ENCODE data around the gene COL11A2. TPM values are rescaled to one million over a fixed set of nuclear protein-coding genes. Genes with fewer than 3 reads are reported as not detected.

Gene COL11A2
- total RNA-seq, 5 donors from 2014 or later (not counting 1 experiment from before 2014, with no cell fraction given), result 1.3 to 9.7 (median 2.7) TPM

- ChIA-PET POLR2A (interaction anchor here in 1 of 2 donors (0.6 kb wide), 1 partner anchor 123 kb away, joined by 3 read pairs; no protein-coding TSS in a partner anchor), CTCF (interaction anchor here in 1 of 2 donors (1.1 kb wide), 1 partner anchor 101 kb away, joined by 3 read pairs; no protein-coding TSS in a partner anchor)
- DNase-seq (no peak), ATAC-seq (replicated peaks in 1 of 4) (no peak)
- Histone ChIP-seq H3K36me3 (ENCODE audit: control insufficient read depth in 2 of 2, extremely low read depth in 1 of 2, insufficient read depth in 1 of 2, low read length in 1 of 2) (peaks cover 8 to 41% of the 10 kb centered on the region in 2 donors), H3K4me1 (ENCODE audit: control insufficient read depth in 1 of 2, extremely low read depth in 1 of 2, insufficient read depth in 2 of 2, low read length in 2 of 2) (peaks cover 7 to 47% of the 10 kb centered on the region in 2 experiments), H3K4me3 (ENCODE audit: control insufficient read depth in 1 of 2, extremely low read depth in 1 of 2, low read length in 1 of 2) (no peak overlapping the region), H3K27me3 (replicated peaks in 1 of 2; ENCODE audit: control insufficient read depth in 2 of 2, extremely low read depth in 1 of 2, insufficient read depth in 2 of 2, low read length in 1 of 2) (peaks cover 0 to 25% of the 10 kb centered on the region in 2 experiments), H3K27ac (ENCODE audit: low read length) (no peak overlapping the region), H3K9me3 (no peaks in the 10 kb centered on the region)
- Mint-ChIP-seq H3K4me1 (peaks cover 34 to 45% (median 38%) of the 10 kb centered on the region in 3 donors), H3K27me3 (peaks cover 8 to 18% of the 10 kb centered on the region in 2 donors), H3K9me3 (no peaks in the 10 kb centered on the region), H3K27ac (no peak overlapping the region), H3K36me3 (peaks cover 31% of the 10 kb centered on the region), H3K4me3 (no peak overlapping the region)
- 97% methylated on average over 12 of the region's 15 CpGs for WGBS (ENCODE audit: insufficient coverage)
Observed at GRCh38 chr6:33195304-33196165, 3.3 kb upstream of the COL11A2 start.

- Histone ChIP-seq H3K27ac (ENCODE audit: low read length) (no peak overlapping the region), H3K9me3 (no peaks in the 10 kb centered on the region), H3K36me3 (ENCODE audit: control insufficient read depth in 2 of 2, extremely low read depth in 1 of 2, insufficient read depth in 1 of 2, low read length in 1 of 2) (peaks cover 8 to 41% of the 10 kb centered on the region in 2 donors), H3K4me1 (ENCODE audit: control insufficient read depth in 1 of 2, extremely low read depth in 1 of 2, insufficient read depth in 2 of 2, low read length in 2 of 2) (peaks cover 4 to 43% of the 10 kb centered on the region in 2 experiments), H3K27me3 (replicated peaks in 1 of 2; ENCODE audit: control insufficient read depth in 2 of 2, extremely low read depth in 1 of 2, insufficient read depth in 2 of 2, low read length in 1 of 2) (peaks cover under 1 to 34% of the 10 kb centered on the region in 2 experiments), H3K4me3 (ENCODE audit: control insufficient read depth in 1 of 2, extremely low read depth in 1 of 2, low read length in 1 of 2) (no peak overlapping the region)
- DNase-seq (no peak), ATAC-seq (replicated peaks in 1 of 4) (no peak)
- POLR2A ChIA-PET, result interaction anchor here (0.6 kb wide), 2 partner anchors 122 to 1050 kb away, joined by 3 read pairs; no protein-coding TSS in a partner anchor
- no peak overlapping the region for H3K4me3 Mint-ChIP-seq
- H3K4me1 Mint-ChIP-seq, result peaks cover 35 to 42% (median 36%) of the 10 kb centered on the region in 3 donors
- WGBS (ENCODE audit: insufficient coverage), result 80% methylated on average over 2 of the region's 8 CpGs
- H3K27ac Mint-ChIP-seq, result peak overlapping the region in 1 of 2 donors; percentile 4
- CTCF ChIA-PET, result interaction anchor here in 1 of 2 donors (1.1 kb wide), 1 partner anchor 102 kb away, joined by 3 read pairs; no protein-coding TSS in a partner anchor
- peaks cover 31% of the 10 kb centered on the region for H3K36me3 Mint-ChIP-seq
- peaks cover 15 to 25% of the 10 kb centered on the region in 2 donors for H3K27me3 Mint-ChIP-seq
- no peaks in the 10 kb centered on the region for H3K9me3 Mint-ChIP-seq
Observed at GRCh38 chr6:33194431-33194979, 2.2 kb upstream of the COL11A2 start.

- Mint-ChIP-seq H3K4me1 (peaks cover 28 to 33% (median 29%) of the 10 kb centered on the region in 3 donors), H3K27me3 (peaks cover 16 to 29% of the 10 kb centered on the region in 2 donors), H3K9me3 (no peaks in the 10 kb centered on the region), H3K27ac (peak overlapping the region in 1 of 2 donors; percentile 72), H3K36me3 (peaks cover 31% of the 10 kb centered on the region), H3K4me3 (peak overlapping the region; percentile 52 to 82 (median 53))
- WGBS (ENCODE audit: insufficient coverage), result no CpG with 5 or more reads among the region's 6 CpGs
- ChIA-PET CTCF (interaction anchor here in 1 of 2 donors (0.9 kb wide), 1 partner anchor 174 kb away, joined by 4 read pairs; no protein-coding TSS in a partner anchor), POLR2A (no interaction called here)
- DNase-seq (no peak), ATAC-seq (replicated peaks in 1 of 4) (no peak)
- H3K9me3 ChIP-seq, result no peaks in the 10 kb centered on the region
- H3K4me1 ChIP-seq (ENCODE audit: control insufficient read depth in 1 of 2, extremely low read depth in 1 of 2, insufficient read depth in 2 of 2, low read length in 2 of 2), result peaks cover 2 to 34% of the 10 kb centered on the region in 2 experiments
- peaks cover 2 to 43% of the 10 kb centered on the region in 2 experiments for H3K27me3 ChIP-seq (replicated peaks in 1 of 2; ENCODE audit: control insufficient read depth in 2 of 2, extremely low read depth in 1 of 2, insufficient read depth in 2 of 2, low read length in 1 of 2)
- H3K27ac ChIP-seq (ENCODE audit: low read length), result no peak overlapping the region
- H3K36me3 ChIP-seq (ENCODE audit: control insufficient read depth in 2 of 2, extremely low read depth in 1 of 2, insufficient read depth in 1 of 2, low read length in 1 of 2), result peaks cover 8 to 41% of the 10 kb centered on the region in 2 donors
- H3K4me3 ChIP-seq (ENCODE audit: control insufficient read depth in 1 of 2, extremely low read depth in 1 of 2, low read length in 1 of 2), result no peak overlapping the region
Observed at GRCh38 chr6:33193619-33194018, 1.4 kb upstream of the COL11A2 start.

GRCh38 chr6:33192671-33193602 is 670 bp upstream of the COL11A2 start:
- peak overlapping the region; percentile 38 to 65 for H3K4me3 ChIP-seq (ENCODE audit: control insufficient read depth in 1 of 2, extremely low read depth in 1 of 2, low read length in 1 of 2)
- no peaks in the 10 kb centered on the region for H3K9me3 ChIP-seq
- Mint-ChIP-seq H3K4me1 (peaks cover 21 to 26% (median 22%) of the 10 kb centered on the region in 3 donors), H3K9me3 (no peaks in the 10 kb centered on the region), H3K36me3 (peaks cover 37% of the 10 kb centered on the region), H3K4me3 (peak overlapping the region; percentile 73 to 82 (median 78)), H3K27ac (peak overlapping the region in 1 of 2 donors; percentile 72), H3K27me3 (peaks cover 17 to 36% of the 10 kb centered on the region in 2 donors)
- WGBS (ENCODE audit: insufficient coverage), result under 1% methylated on average over 31 of the region's 72 CpGs
- CTCF ChIA-PET, result interaction anchor here in 1 of 2 donors (0.9 kb wide), 1 partner anchor 174 kb away, joined by 4 read pairs; no protein-coding TSS in a partner anchor
- DNase-seq (peak in 9 of 35 experiments; percentile 21 to 52 (median 41)), ATAC-seq (replicated peaks in 1 of 4) (peak; percentile 29 to 45 (median 39))
- POLR2A ChIA-PET, result no interaction called here
- H3K27ac ChIP-seq (ENCODE audit: low read length), result no peak overlapping the region
- H3K27me3 ChIP-seq (replicated peaks in 1 of 2; ENCODE audit: control insufficient read depth in 2 of 2, extremely low read depth in 1 of 2, insufficient read depth in 2 of 2, low read length in 1 of 2), result peaks cover 2 to 46% of the 10 kb centered on the region in 2 experiments
- H3K4me1 ChIP-seq (ENCODE audit: control insufficient read depth in 1 of 2, extremely low read depth in 1 of 2, insufficient read depth in 2 of 2, low read length in 2 of 2), result peaks cover 2 to 27% of the 10 kb centered on the region in 2 experiments
- peaks cover 8 to 41% of the 10 kb centered on the region in 2 donors for H3K36me3 ChIP-seq (ENCODE audit: control insufficient read depth in 2 of 2, extremely low read depth in 1 of 2, insufficient read depth in 1 of 2, low read length in 1 of 2)

GRCh38 chr6:33191383-33192104 is 723 bp downstream of the COL11A2 start:
- H3K36me3 Mint-ChIP-seq, result peaks cover 39% of the 10 kb centered on the region
- peak overlapping the region; percentile 15 to 82 (median 32) for H3K4me3 Mint-ChIP-seq
- peaks cover 26 to 46% of the 10 kb centered on the region in 2 donors for H3K27me3 Mint-ChIP-seq
- no peak overlapping the region for H3K27ac Mint-ChIP-seq
- ATAC-seq (replicated peaks in 1 of 4), result no peak
- ChIA-PET CTCF (interaction anchor here in 1 of 2 donors (0.5 kb wide), 2 partner anchors 44 to 126 kb away, joined by 3 to 6 read pairs; no protein-coding TSS in a partner anchor), POLR2A (no interaction called here)
- H3K4me3 ChIP-seq (ENCODE audit: control insufficient read depth in 1 of 2, extremely low read depth in 1 of 2, low read length in 1 of 2), result peak overlapping the region; percentile 7 to 12
- H3K27me3 ChIP-seq (replicated peaks in 1 of 2; ENCODE audit: control insufficient read depth in 2 of 2, extremely low read depth in 1 of 2, insufficient read depth in 2 of 2, low read length in 1 of 2), result peaks cover 2 to 50% of the 10 kb centered on the region in 2 experiments
- peaks cover 2 to 23% of the 10 kb centered on the region in 2 experiments for H3K4me1 ChIP-seq (ENCODE audit: control insufficient read depth in 1 of 2, extremely low read depth in 1 of 2, insufficient read depth in 2 of 2, low read length in 2 of 2)
- H3K4me1 Mint-ChIP-seq, result peaks cover 12 to 16% (median 12%) of the 10 kb centered on the region in 3 donors
- peaks cover 8 to 29% of the 10 kb centered on the region in 2 donors for H3K36me3 ChIP-seq (ENCODE audit: control insufficient read depth in 2 of 2, extremely low read depth in 1 of 2, insufficient read depth in 1 of 2, low read length in 1 of 2)
- no peak overlapping the region for H3K27ac ChIP-seq (ENCODE audit: low read length)
- H3K9me3 ChIP-seq, result no peaks in the 10 kb centered on the region
- DNase-seq, result no peak
- no peaks in the 10 kb centered on the region for H3K9me3 Mint-ChIP-seq
- 77% methylated on average over 7 of the region's 8 CpGs for WGBS (ENCODE audit: insufficient coverage)

Measured in T-cell (primary cell).